Posterior cingulate gyrus (tissue), 11 donors: ENCODE measurements around the gene BCL11B.
"Not testable (repeated sequence)": the region's sequence is repeated elsewhere in the genome, so short reads cannot be mapped to it uniquely, and the experiment has no call there.

Experiments
- DNase-seq, 10 donors: peaks; one replicate each; pipeline versions ENCODE4 v3.0.0 to v3.0.0-alpha.2; 2020 to 2021; ENCODE audit warnings: mixed read lengths in 3 of 10
- intact Hi-C: fragments of 100-400 bp; cut with DNase I; formaldehyde crosslinking; loops from one replicate; pipeline ENCODE4 v1.15.1; 2023

BCL11B gene

DNA sequence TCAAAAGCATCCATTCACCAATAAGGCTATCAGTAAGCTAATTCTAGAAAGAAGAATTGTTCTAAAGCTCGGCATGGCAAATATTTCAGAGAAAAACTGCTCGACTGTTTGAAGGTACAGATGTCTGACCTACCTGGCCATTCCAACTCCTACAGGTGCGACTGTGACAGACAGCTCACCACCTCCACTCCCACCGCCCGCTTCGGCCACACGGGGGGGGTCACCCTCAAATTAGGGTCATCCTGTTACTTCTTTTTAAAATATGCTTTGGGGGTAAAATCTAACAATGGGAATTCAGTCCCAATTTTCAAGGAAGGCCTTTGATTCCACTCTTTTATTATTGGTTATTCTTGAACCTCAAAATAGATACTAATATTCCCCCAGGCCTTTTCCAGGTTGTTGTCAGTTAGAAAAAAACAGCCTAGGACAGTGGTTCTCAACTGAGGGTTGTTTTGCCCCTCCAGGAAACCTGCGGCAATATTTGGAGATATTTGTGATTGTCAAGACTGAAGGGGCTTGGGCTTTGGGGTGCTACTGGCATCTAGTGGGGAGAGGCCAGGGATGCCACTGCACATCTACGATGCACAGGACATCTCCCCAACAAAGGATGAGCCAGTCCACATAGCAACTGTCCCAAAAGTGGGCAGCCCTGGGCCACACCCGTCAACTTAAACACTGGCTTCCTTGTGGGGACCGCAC is 81.2 kb downstream of the BCL11B start:
- DNase-seq: peak in 3 of 10 donors; percentile 31 to 87 (median 49)
- intact Hi-C loops: no loop called here

DNA sequence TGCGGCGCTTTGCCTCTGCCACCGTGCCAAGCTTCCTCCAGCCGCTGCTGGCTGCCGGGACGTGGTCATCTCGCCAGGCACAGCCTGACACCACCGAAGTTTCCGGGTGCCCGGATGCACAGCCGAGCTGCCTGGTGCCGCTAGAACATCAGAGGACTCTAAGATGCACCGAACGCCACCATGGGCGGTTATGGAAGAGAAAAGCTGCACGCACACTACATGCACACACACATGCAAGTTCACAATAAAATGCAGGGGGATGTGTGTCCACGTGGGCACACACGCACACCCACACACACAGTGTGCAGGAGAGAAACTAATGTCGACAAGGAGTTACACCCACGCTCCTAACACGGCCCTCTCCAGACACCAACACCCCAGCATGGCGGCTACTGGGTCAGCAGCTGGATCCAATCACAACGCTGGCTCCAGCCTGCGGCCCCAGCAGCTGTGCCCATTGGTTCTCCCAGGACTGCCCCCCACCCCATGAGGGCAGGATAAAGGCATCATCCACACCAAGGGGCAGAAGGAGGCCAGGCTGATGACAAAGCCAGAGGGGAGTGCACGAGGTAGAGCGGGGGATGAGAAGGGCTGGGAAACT is 82.7 kb downstream of the BCL11B start:
- intact Hi-C loops: no loop called here
- DNase-seq: peak in 8 of 10 donors; percentile 44 to 94 (median 66)

DNA sequence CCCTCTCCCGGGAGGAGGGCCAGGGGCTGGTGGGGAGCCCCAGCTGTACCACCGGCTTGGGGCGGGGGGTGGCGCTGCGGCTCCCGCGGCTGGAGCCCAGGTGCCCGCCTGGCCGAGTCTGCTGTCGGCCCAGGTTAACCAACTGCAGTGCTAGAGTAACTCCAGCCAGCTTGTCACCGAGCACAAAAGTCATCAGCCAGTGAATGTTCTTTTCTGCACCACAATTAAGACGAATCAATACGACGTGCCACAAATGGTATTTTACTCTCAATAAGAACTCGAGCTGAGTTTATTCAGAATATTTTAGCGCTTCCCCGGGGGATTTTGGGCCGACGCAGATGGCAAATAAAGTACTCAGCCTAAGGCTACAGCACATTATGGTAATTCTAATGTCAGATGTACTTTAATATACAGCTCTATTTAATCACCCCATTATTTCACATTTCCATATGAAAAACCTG is 83.2 kb downstream of the BCL11B start:
- intact Hi-C loops: no loop called here
- DNase-seq: peak in 2 of 10 donors; percentile 78 to 89

DNA sequence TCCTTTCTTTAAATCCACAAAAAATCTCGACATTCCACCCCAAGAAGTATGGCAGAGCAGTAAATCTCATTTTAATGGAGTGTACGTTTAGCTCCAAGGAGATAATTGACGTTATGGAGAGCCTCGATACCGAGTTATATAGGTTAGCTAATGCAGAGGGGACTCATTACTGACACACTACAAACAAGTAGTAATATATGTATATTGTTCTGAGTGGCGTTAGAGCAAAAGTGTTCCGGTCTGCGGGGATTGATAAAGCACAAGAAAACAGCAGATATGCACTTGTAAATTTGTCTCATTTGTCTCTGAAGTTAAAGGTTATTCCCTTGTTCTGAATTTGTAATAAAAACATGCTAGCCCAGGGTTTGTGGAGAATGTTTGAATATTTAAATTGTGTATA is 84.1 kb downstream of the BCL11B start:
- no peak for DNase-seq
- intact Hi-C loops: no loop called here

DNA sequence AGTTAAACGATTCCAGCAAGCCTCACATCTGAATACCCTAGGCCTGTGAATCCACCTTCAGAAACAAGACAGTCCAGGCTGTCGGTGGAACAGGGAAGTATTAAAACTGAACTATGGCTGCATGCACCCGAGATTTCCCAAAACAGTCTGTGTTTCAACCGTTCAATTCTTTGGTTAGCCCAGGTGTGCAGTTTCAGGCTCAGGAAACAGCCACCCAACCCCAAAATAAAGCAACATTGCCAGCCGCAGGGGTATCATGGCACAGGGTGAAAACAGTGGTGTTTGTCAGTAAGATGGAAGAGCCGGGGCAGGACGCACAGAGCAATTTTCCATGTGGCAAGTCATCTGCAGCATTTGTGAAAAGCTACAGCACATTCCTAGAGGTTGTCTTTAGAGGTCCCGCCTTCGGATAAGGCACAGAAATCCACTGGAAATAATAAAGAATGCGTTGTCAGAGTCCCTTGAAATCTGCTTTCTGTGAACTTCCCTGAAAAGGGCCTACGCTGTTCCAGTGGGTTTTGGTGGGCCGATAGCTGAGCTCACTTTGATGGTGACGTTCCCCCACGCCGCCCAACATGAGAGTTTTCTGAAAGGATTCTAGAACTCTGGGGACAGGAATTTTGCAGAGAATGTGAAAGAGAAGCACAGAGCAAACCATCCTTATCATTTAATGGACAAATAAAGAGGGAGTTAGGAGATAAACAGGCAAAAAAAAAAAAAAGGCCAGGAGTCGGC is 84.9 kb downstream of the BCL11B start:
- DNase-seq: peak in 2 of 10 donors; percentile 36 to 41

DNA sequence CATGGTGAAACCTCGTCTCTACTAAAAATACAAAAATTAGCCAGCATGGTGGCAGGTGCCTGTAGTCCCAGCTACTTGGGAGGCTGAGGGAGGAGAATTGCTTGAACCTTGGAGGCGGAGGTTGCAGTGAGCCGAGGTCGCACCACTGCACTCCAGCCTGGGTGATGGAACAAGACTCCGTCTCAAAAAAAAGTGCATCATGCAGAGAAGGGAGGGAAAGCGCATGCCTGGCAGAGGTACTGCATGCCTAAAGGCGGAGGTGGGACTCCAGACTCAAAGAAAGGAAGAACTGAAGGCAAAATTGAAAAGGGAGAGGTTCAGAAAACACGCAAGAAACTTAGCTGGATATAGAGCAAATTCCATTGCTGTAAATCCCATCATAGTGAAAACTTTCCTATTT is 85.7 kb downstream of the BCL11B start:
- intact Hi-C loops: not testable (repeated sequence)

More for the DNA sequence above, 84.9 kb downstream of the BCL11B start:
- intact Hi-C loops: no loop called here

DNA sequence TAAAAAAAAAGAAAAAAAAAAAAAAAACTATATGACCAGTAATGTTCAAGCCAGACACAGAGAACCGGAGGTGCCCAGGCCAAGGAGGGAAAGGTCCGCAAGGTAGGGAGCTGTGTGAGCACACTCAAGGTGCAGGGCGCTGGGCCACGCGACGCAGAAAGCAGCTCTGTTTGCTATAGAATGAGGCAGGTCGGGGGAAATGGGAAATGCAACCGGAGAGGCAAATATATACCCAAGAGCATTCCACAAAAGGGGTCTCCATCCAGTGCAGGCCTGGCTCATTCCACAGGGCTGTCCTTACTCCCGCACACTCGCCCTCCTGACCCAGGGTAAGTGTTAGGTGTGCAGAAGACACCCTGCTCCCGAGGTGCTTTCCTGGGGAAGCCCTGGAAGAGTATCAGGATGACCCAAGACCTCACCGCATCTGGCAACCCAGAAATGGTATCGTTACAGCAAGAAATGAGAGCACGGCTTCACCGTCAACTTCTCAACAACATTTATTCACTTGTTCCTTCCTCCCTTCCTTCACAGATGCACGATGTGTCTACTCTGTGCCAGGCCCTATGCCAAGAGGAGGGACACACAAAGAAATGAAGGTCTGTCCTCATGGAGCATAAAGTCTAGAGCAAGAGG is 86.4 kb downstream of the BCL11B start:
- intact Hi-C loops: no loop called here
- peak in 1 of 10 donors; percentile 65 for DNase-seq

More for the DNA sequence above, 85.7 kb downstream of the BCL11B start:
- peak in 1 of 10 donors; percentile 24 for DNase-seq

DNA sequence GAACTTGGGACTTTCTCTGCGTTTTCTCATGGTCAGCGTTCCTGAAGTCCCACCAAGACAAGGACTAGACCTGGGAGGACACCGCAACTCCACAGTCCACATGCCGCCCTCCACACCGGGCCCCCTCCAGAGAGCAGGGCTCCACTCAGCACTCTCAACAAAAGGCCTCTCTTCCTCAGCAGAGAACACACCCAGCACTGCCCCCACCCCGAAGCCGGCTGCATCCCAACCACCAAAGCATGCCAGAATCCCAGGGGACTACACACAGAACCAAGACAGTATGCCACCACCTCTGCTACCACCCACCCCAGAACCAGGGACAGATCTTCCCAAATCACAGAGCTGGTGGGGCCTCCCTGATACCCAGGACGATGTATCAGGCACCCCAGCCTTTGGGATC is 88.3 kb downstream of the BCL11B start:
- DNase-seq: peak in 1 of 10 donors; percentile 48
- intact Hi-C loops: no loop called here

DNA sequence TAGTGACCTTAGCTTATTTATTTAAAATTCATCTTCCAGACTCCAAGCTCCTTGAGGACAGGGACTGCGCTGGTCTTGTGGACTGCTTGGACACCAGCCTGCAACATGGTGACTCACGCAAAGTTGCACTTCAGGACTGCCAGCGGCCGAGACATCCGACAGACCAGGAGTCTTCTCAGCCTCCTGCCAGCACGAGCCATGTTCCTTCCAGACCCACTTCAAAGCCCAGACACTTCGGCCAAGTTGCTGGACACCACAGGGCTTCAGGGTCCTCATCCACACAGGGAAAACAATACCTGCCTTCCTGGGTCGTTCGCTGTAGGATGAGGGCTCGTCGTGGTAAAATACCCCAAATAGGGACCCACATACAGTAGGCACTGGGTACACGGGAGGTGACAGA is 88.7 kb downstream of the BCL11B start:
- intact Hi-C loops: no loop called here
- peak in 1 of 10 donors; percentile 55 for DNase-seq

DNA sequence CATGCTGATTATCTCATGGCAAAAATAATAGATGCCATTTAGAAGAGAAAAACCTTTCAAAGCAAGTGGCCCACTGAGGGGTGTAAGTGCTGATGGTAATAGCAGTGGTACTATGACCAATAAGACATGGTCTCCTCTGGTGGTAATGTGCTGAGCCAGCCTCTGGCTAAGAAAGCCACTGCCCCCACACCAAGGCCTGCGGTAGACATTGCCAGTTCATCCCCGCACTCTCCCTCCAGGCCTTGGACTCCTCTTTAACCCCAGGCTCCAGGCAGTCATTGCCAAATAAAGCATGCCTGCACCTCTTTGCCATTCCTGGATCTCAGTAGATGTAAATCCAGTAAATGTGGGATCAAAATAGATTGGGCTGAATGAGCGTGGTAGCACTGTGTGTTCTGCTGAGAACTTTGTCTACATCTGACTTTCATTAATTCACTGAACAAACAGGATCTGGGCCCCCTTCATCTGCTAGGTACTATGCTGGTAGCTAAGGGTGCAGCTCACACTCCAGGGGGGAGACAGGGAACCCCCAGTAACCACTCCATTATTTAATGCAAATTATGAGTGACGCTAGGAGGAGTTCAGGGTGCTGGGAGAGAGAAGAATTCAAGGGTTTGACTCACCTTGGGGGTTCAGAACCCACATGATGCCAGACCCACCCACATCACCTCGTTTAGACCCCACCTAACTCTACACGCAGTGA is 89.3 kb downstream of the BCL11B start:
- intact Hi-C loops: no loop called here
- no peak for DNase-seq

DNA sequence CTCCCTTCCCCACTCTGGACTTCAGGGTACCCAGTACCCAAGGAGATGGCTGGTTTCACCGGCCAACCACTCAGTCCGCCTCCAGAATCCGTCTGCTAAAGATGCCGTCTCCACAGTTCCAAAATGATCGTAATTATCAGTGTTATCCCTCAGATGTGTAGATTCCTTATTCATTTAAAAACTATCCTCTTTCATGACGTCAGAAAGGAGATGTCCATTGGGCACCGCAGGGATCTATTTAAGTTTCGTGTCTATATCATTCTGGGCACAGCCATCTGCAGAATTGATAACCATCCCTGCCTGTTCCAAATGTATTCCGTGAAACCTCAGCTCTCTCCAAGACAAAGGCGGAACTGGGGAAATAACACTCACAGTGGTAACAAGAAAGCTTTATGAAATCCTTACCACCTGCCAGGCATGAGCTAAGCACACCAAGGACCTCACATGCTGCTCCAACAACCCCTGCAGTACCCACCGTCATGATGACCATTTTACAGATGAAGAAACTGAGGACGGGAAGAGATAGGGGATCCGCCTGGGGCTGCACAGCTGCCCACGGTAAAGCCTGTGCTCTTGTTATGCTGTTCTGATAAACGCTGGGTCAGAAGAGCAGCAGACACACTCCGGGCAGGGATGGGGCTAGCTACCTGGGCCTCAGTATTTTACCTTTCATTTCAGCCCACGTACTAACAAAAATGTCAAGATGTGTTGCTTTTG is 90.0 kb downstream of the BCL11B start:
- no peak for DNase-seq

DNA sequence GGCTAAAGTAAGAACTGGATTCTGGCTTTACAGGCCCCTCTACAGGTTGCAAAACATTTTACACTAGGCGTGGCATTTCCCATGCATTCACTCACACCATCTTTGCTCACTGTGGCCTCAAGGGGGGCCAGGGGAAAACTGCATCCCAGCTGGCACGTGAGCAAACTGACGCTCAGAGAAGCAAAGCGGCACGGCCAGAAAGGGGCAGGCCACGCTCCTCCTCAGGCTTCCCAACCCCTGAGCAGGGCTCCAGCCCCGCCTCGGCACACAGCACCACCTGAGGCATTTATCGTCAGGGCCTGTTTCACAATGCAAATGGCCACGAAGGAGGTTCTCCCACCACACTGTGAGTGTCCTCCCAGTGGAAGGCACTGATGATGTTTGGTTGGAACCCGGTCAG is 90.8 kb downstream of the BCL11B start:
- peak in 1 of 10 donors; percentile 57 for DNase-seq
- intact Hi-C loops: no loop called here

More for the DNA sequence above, 90.0 kb downstream of the BCL11B start:
- intact Hi-C loops: no loop called here

DNA sequence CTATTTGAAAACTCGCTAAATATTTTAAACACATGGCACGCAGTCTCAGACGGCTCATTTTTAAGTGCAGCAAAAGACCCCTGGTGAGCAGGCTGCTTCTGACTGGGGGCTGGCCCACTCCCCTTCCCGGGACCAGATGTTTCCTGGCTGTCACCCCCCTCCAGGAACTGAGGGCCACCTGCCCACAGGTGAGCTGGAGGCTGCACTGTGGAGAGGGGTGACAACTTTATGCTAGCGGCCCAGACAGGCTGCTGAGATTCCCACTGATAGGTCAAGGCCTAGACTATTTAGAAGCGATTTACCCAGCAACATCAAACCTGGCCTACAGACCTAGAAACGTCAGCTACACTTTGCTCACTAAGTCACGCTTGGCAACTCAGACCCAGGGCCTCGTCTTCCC is 92.1 kb downstream of the BCL11B start:
- intact Hi-C loops: no loop called here
- no peak for DNase-seq

DNA sequence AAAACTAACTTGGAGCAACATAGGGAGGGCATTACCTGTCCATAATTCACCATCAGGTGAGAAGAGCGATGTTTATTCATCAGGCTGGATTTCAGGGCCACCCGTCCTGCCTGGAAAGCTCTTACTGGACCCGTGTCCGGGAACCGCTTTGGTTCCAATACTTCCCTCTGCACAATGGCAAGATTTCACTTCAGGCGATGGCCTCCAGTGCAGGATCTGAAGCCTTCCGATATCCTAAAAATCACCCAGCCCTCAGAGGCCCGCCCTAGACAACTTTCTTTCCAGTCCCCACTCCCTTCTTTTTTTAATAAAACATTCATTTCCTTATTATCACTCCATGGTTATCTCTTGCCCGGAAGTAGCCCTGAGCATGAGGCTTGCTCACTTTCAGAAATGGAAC is 92.5 kb downstream of the BCL11B start:
- intact Hi-C loops: no loop called here
- no peak for DNase-seq

DNA sequence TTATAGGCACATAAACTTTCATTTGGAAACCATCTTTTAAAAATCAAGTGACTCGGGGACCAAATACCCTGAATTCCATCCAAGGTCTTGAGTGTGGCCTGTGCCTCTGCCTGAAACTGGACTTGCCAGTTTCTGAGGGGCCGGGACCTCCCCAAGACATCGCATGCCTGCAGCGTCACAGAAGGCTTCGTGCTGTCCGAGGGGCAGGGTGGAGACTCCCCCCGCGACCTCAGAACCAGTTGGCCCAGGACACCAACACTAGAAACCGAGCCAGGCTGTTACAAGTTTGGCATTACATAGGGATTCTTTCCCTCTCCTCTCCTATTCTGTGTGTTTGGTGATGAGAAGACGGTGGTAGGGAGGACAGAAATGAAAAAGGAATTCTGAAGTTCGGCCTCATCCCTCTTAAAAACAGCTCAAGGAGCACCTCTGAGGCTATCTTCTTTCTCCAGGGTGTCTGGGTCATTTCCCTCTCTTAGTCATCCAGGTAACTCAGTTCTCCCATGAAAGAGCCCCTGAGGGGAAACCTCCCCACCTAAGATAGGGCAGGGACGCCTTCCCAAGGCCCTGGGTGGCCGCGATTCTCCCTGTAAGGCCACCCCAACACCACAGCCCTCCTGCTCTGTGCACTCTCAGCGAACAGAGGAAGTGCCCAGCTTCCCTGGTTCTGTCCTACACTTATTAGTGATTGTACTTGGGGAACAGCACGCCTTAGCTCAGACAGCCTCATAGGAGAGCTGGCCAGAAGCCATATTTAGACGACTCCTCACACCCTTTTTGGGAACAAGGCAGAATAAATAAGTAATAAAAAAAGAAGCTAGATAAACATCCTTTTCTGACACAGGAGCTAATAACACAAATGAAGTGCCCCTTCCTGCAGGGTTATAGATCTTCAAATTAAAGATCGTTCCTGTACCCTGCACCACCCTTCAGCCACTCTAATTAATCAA is 93.8 kb downstream of the BCL11B start:
- intact Hi-C loops: no loop called here
- DNase-seq: no peak

DNA sequence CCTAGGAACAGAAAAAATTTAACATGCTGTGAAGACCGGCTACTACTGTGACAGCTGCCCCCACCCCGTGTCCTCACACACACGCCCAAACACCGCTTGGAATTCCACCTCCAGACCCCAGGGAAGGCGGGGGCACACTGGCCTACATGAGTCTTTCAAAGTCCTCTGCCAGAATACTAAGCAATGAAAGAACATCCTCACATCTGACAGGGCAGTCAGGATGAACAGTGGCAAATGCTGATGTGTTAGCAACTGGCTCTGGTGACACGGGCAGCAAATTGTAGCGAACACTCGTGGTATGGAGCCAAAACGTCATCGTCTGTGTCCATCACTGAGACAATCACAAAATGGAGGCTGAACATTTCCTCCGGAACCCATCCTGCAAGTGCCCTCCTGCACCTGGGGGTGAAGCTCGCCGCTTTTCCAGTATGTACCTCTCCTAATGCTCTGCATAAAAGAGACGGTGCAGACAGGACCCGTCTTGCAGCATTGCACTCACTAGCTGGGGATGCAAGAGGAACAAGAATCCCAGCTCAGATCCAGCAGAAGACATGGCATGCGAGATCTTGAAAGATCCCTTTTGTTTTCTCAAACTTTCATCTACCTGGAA is 94.8 kb downstream of the BCL11B start:
- no peak for DNase-seq
- intact Hi-C loops: no loop called here

DNA sequence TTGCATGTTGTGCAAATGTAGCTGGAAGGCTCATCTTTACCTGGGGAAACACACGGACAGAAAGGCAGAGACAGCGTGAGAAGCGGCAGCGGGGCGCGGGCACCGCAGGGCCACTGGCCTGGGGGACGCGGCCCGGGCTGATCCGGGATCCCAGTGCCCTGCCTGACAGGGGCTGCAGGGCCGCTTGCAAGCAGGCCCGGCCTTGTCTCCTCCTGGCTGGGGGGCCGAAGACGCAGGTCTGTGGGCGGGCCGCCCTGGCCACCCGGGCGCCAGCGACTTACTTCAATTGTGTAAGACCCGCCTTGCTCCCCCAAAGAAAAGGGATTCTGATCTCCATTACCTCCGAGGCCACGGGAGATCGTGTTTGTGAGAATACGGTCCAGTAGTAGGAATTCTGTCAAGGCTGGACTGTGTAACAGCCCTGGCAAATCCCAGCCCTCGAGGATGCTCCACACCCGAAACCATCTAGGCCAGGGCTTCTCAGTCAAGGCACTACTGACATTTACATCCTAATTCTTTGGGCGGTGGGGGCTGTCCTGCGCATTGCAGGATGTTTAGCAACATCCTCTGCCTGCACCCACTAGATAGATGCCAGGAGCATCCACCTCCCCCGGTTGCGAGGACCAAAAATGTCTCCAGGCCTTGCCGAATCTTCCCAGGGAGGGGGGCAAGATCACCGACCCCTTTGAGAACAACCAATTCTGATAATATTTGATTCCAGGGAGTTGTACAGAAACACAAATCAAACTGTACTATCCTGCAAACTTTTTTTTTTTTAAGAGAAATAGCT is 95.6 kb downstream of the BCL11B start:
- peak in 1 of 10 donors; percentile 77 for DNase-seq
- intact Hi-C loops: no loop called here
